H1 (cell line): ENCODE data around the gene CYSRT1. TPM values are rescaled to one million over a fixed set of nuclear protein-coding genes. Genes with fewer than 3 reads are reported as not detected.

Experiments
- BRCA1 ChIP-seq: IDR thresholded peaks from 2 replicates; pipeline ENCODE4 v1.6.1; 2012; ENCODE audit warnings: low read depth, low read length, improper control_type of control experiment
- CHD1 ChIP-seq: IDR thresholded peaks from 2 replicates; pipeline ENCODE4 v1.6.1; 2012; ENCODE audit warnings: low read depth, low read length, improper control_type of control experiment
- CTCF ChIP-seq, 3 experiments: IDR thresholded peaks; 1 replicate in 2 of 3; 2 replicates in 1 of 3; pipeline versions ENCODE4 v1.5.1 to v1.6.1; 2011; ENCODE audit warnings: low read length in 3 of 3, mild to moderate bottlenecking in 3 of 3, inconsistent platforms in 2 of 3, low read depth in 1 of 3, moderate library complexity in 1 of 3; ENCODE audit not compliant: insufficient read depth in 1 of 3; ENCODE audit errors: control extremely low read depth in 1 of 3
- E2F6 ChIP-seq: IDR thresholded peaks from 2 replicates; pipeline ENCODE4 v1.6.1; 2012; ENCODE audit warnings: inconsistent platforms
- RAD21 ChIP-seq, 2 experiments: IDR thresholded peaks in 1 of 2; conservative IDR thresholded peaks in 1 of 2; 2 replicates each; pipeline ENCODE4 v1.6.1; 2011; ENCODE audit warnings: low read depth in 2 of 2, low read length in 2 of 2, improper control_type of control experiment in 1 of 2, inconsistent platforms in 1 of 2, mild to moderate bottlenecking in 1 of 2, moderate library complexity in 1 of 2
- RBBP5 ChIP-seq: IDR thresholded peaks from 2 replicates; pipeline ENCODE4 v1.7.1; 2012; ENCODE audit warnings: low read depth, mild to moderate bottlenecking, inconsistent platforms, low read length, moderate library complexity, borderline replicate concordance
- SIRT6 ChIP-seq: IDR thresholded peaks from one replicate; pipeline ENCODE4 v1.7.1; 2012; ENCODE audit warnings: low read length, inconsistent platforms
- TAF7 ChIP-seq: optimal IDR thresholded peaks from 2 replicates; pipeline ENCODE3; 2011; ENCODE audit warnings: low read depth, mild to moderate bottlenecking, inconsistent platforms, low read length, moderate library complexity, borderline replicate concordance
- polyA plus RNA-seq, 7 experiments: library from polyadenylated mRNA; depleted of rRNA in 3 of 7; stranded (reverse) in 5 of 7; unstranded in 2 of 7; fragments of >200 nt in 5 of 7; fragments of 200-250 nt in 2 of 7; gene quantifications; 1 replicate in 5 of 7; 2 replicates in 1 of 7; 4 replicates in 1 of 7; pipeline versions ENCODE4 v1.2.1 to v1.2.3, GENCODE V29; 2011 to 2013; ENCODE audit warnings: missing spikeins in 2 of 7, mixed read lengths in 2 of 7
- total RNA-seq: library from RNA; stranded (reverse); fragmentation: NEBNext Ultra II Directional; extraction: Animal tissue kit (Norgen Biotek cat#: 25700); gene quantifications from 2 replicates; pipeline ENCODE4 v1.2.1, GENCODE V29; 2021

CYSRT1 gene
- total and polyA plus RNA-seq, 2 of the 8 experiments (the other 6 are each of a cell fraction or from before 2014, with no cell fraction given) = 1.0 to 6.5 TPM

GRCh38 chr9:137245450-137246421, 20.8 kb downstream of the CYSRT1 start (continued):
- TF ChIP-seq CTCF (IDR thresholded peaks at IDR 0.05; ENCODE audit: control extremely low read depth in 1 of 3, insufficient read depth in 1 of 3, low read depth in 1 of 3, low read length in 3 of 3) = no peak
- no peak for TF ChIP-seq TAF7
- no peak for TF ChIP-seq E2F6
- no peak for TF ChIP-seq SIRT6
- no peak for TF ChIP-seq RBBP5
- TF ChIP-seq CHD1 = no peak
- TF ChIP-seq BRCA1 = no peak
- TF ChIP-seq RAD21 (IDR thresholded peaks at IDR 0.05 in 1 of 2, conservative IDR thresholded peaks at IDR 0.05 in 1 of 2; ENCODE audit: low read depth in 2 of 2, low read length in 2 of 2) = no peak
